PFSK-1 (cell line): ENCODE data around the gene PRR36.

Experiments used
- FOXP2 ChIP-seq: optimal IDR thresholded peaks from 2 replicates; pipeline ENCODE3; 2011; ENCODE audit warnings: borderline replicate concordance, control low read depth, inconsistent platforms; ENCODE audit not compliant: insufficient read depth; ENCODE audit errors: extremely low read length, extremely low read depth
- POLR2AphosphoS5 ChIP-seq: IDR thresholded peaks from 2 replicates; pipeline ENCODE4 v1.6.1; 2012; ENCODE audit warnings: low read depth, mild to moderate bottlenecking, control low read depth, low read length, moderate library complexity
- SIN3A ChIP-seq: IDR thresholded peaks from 2 replicates; pipeline ENCODE4 v1.6.1; 2012; ENCODE audit warnings: mild to moderate bottlenecking, low read length, moderate library complexity, borderline replicate concordance; ENCODE audit not compliant: insufficient read depth
- TAF1 ChIP-seq: IDR thresholded peaks from 2 replicates; pipeline ENCODE4 v1.6.1; 2012; ENCODE audit warnings: low read length, control low read depth, borderline replicate concordance; ENCODE audit not compliant: insufficient read depth
- TF ChIP-seq, protein P1 (sequence below), 2 experiments: IDR thresholded peaks; 2 replicates each; pipeline versions ENCODE4 v1.6.1 to v1.8.0; 2011 to 2012; ENCODE audit warnings: low read depth in 2 of 2, low read length in 2 of 2, control low read depth in 1 of 2, inconsistent platforms in 1 of 2, mild to moderate bottlenecking in 1 of 2, moderate library complexity in 1 of 2; ENCODE audit not compliant: insufficient read depth in 1 of 2

The PRR36 gene

DNA sequence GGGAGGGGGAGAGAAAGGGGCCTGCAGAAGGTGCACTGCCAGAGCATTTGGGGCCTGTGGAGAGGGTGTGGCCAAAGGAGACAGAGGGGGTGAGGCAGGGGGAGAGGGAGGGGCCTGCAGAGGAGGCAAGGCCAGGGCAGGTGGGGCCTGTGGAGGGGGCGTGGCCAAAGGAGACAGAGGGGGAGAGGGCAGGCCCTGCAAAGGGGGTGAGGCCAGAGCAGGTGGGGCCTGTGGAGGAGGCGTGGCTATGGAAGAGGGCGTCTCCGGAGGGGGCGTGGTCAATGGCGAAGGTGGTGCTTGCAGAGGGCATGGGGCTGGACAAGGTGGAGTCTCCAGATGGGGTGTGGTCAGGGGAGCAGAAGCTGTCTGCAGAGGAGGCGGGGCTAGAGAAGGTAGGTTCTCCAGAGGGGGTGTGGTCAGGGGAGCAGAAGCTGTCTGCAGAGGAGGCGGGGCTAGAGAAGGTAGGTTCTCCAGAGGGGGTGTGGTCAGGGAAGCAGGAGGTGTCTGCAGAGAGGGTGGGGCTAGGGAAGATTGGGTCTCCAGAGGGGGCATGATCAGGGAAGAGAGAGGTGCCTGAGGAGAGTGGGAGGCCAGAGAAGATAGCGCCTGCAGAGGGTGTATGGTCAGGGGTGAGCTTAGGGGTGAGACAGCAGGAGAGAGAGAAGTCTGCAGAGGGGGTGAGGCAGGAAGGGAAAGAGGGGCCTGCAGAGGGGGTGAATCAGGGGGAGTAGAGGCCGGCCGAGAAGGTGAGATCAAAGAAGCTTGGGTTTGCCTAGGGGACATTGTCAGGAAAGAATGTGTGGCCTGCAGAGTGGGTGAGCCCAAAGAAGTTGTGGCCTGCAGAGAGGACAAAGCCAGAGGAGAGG, 3.4 kb downstream of the PRR36 start:
- TF ChIP-seq, protein P1, sequence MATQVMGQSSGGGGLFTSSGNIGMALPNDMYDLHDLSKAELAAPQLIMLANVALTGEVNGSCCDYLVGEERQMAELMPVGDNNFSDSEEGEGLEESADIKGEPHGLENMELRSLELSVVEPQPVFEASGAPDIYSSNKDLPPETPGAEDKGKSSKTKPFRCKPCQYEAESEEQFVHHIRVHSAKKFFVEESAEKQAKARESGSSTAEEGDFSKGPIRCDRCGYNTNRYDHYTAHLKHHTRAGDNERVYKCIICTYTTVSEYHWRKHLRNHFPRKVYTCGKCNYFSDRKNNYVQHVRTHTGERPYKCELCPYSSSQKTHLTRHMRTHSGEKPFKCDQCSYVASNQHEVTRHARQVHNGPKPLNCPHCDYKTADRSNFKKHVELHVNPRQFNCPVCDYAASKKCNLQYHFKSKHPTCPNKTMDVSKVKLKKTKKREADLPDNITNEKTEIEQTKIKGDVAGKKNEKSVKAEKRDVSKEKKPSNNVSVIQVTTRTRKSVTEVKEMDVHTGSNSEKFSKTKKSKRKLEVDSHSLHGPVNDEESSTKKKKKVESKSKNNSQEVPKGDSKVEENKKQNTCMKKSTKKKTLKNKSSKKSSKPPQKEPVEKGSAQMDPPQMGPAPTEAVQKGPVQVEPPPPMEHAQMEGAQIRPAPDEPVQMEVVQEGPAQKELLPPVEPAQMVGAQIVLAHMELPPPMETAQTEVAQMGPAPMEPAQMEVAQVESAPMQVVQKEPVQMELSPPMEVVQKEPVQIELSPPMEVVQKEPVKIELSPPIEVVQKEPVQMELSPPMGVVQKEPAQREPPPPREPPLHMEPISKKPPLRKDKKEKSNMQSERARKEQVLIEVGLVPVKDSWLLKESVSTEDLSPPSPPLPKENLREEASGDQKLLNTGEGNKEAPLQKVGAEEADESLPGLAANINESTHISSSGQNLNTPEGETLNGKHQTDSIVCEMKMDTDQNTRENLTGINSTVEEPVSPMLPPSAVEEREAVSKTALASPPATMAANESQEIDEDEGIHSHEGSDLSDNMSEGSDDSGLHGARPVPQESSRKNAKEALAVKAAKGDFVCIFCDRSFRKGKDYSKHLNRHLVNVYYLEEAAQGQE (IDR thresholded peaks at IDR 0.05; ENCODE audit: insufficient read depth in 1 of 2, low read depth in 2 of 2, low read length in 2 of 2) = no peak

DNA sequence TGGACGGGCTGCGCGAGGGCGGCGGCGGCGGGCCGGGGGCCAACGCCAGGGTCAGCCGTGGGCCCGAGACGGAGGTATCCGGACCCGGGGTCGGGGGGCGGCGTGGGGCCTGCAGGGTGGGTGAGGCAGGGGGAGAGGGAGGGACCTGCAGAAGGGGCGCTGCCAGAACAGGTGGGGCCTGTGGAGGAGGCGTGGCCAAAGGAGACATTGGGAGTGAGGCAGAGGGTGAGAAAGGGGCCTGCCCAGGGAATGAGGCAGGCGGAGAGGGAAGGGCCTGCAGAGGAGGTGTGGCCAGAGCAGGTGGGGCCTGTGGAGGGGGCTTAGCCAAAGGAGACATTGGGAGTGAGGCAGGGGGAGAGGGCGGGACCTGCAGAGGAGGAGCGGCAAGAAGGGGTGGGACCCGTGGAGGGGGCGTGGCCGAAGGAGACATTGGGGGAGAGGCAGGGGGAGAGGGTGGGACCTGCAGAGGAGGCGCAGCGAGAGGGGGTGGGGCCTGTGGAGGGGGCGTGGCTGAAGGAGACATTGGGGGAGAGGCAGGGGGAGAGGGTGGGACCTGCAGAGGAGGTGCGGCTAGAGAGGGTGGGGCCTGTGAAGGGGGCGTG, 4.2 kb downstream of the PRR36 start:
- TF ChIP-seq TAF1 = no peak
- TF ChIP-seq POLR2AphosphoS5 = no peak
- TF ChIP-seq FOXP2 = no peak
- TF ChIP-seq, protein P1 (IDR thresholded peaks at IDR 0.05; ENCODE audit: insufficient read depth in 1 of 2, low read depth in 2 of 2, low read length in 2 of 2) = no peak
- TF ChIP-seq SIN3A = no peak

DNA sequence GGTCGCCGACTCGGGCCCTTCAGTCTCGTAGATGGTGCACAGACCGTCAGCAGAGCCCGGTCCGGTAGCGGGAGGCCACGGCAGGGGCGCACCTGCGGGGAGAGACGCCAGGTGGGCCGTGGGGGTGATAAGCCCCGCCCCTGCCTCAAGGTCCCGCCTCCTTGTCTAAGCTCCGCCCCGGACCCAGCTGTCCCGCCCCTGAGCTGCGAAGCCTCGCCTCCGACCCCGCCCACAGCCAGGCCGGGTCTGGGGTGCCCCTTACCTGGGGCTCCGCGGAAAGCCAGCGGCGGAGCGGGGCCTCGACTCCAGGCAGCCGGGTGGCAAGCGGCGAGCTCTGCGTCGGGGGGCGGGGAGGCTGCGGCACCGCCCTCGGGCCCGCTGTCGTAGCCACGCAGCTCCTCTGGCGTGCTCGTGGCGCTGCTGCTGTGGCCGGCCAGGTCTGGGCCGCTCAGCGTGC, 4.7 kb downstream of the PRR36 start:
- no peak for TF ChIP-seq TAF1
- no peak for TF ChIP-seq POLR2AphosphoS5
- TF ChIP-seq FOXP2 = peak; percentile 4
- TF ChIP-seq, protein P1 (IDR thresholded peaks at IDR 0.05; ENCODE audit: insufficient read depth in 1 of 2, low read depth in 2 of 2, low read length in 2 of 2) = no peak
- 0 out of 2 replicates have a peak, but pooled peaks have one; percentile 29 for TF ChIP-seq SIN3A

DNA sequence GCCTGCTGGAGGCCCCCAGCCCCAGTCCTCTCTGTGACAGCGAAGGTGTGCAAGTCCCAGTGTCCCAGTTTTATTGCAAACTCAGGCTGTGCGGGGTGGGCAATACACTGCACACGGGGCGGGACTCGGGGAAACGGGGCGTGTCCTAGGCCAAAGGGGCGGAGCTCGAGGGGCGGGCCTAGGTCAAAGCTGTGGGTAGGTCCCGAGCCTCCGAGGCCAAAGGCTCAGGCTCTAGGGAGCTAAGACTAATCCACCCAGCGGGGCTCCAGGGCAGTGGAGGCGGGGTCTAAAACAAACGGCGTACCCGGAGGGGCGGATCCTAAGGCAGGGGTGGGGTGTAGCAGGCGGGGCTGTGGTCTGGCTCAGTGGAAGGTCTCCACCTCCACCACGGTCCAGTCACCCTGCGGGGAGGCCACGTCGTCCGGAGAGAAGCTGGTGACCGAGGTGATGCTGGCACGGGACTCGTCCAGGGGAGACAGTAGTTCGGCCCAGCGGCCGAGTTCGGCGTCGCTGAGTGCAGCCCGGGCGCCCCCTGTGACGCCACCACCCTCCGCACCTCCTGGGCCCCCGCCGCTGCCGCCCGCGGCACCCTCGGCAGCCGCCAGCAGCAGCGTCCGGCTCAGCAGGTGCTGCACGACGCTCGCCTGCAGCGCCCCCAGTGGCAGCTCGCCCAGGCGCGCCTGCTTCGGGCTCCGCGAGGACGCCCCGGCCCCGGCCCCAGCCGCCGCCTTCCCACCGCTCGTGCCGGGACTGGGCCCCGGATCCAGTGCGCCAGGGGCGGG, 5.3 kb downstream of the PRR36 start:
- TF ChIP-seq POLR2AphosphoS5 (no peak), FOXP2 (peak; percentile 88)

DNA sequence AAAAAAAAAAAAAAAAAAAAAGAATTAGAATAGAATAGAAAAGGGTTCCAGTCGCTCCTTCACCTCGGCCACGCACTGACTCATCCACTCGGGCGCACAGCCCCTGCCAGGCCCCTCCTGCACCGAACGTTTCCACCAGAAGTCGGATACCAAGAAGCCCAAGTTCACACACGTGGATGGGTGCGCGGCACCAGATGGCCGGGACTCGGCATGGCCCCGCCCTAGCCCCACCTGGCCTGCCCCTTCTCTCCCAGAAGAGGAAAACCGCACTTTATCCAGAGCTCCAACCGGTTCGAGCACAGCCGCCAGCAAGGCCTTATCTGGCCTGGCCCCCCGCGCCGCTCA, 5.9 kb downstream of the PRR36 start:
- TF ChIP-seq FOXP2 (no peak), SIN3A (no peak), POLR2AphosphoS5 (no peak), TAF1 (no peak)
- TF ChIP-seq, protein P1 (IDR thresholded peaks at IDR 0.05; ENCODE audit: insufficient read depth in 1 of 2, low read depth in 2 of 2, low read length in 2 of 2) = no peak
